Measurements from ENCODE around the gene SPTB.

Gene SPTB

GRCh38 chr14:64885559-64885958 lies 5.9 kb upstream of the SPTB start:
- H3K4me3 ChIP-seq (ENCODE audit: low read depth, low read length) = no peak overlapping the region

GRCh38 chr14:64880221-64881121 lies 764 bp upstream of the SPTB start:
- H3K4me3 ChIP-seq (ENCODE audit: low read depth, low read length) = peak overlapping the region; percentile 45
- TF ChIP-seq CTCF (IDR thresholded peaks at IDR 0.05; ENCODE audit: borderline replicate concordance, insufficient read depth, low read depth, low read length) = no peak

More at GRCh38 chr14:64885559-64885958, 5.9 kb upstream of the SPTB start:
- no peak for TF ChIP-seq CTCF (IDR thresholded peaks at IDR 0.05; ENCODE audit: borderline replicate concordance, insufficient read depth, low read depth, low read length)

GRCh38 chr14:64878837-64879634 lies 671 bp downstream of the SPTB start:
- no peak for TF ChIP-seq CTCF (IDR thresholded peaks at IDR 0.05; ENCODE audit: borderline replicate concordance, insufficient read depth, low read depth, low read length)
- no peak overlapping the region for H3K4me3 ChIP-seq (ENCODE audit: low read depth, low read length)

GRCh38 chr14:64877846-64878245 lies 1.9 kb downstream of the SPTB start:
- TF ChIP-seq CTCF (IDR thresholded peaks at IDR 0.05; ENCODE audit: borderline replicate concordance, insufficient read depth, low read depth, low read length) = no peak
- H3K4me3 ChIP-seq (ENCODE audit: low read depth, low read length) = no peak overlapping the region

GRCh38 chr14:64875350-64875749 lies 4.4 kb downstream of the SPTB start:
- no peak overlapping the region for H3K4me3 ChIP-seq (ENCODE audit: low read depth, low read length)
- no peak for TF ChIP-seq CTCF (IDR thresholded peaks at IDR 0.05; ENCODE audit: borderline replicate concordance, insufficient read depth, low read depth, low read length)

GRCh38 chr14:64873506-64874219 lies 6.0 kb downstream of the SPTB start:
- TF ChIP-seq CTCF (IDR thresholded peaks at IDR 0.05; ENCODE audit: borderline replicate concordance, insufficient read depth, low read depth, low read length) = no peak
- H3K4me3 ChIP-seq (ENCODE audit: low read depth, low read length) = no peak overlapping the region

All from GM12875 (cell line).